ENCODE measurements around the gene RNF220. TPM values are rescaled to one million over a fixed set of nuclear protein-coding genes. Genes with fewer than 3 reads are reported as not detected.
A peak's percentile ranks its signal among the peaks of the same experiment; 100 is the strongest.

The RNF220 gene
- total and polyA plus RNA-seq, 10 donors = 59.0 to 126 (median 71.7) TPM

DNA sequence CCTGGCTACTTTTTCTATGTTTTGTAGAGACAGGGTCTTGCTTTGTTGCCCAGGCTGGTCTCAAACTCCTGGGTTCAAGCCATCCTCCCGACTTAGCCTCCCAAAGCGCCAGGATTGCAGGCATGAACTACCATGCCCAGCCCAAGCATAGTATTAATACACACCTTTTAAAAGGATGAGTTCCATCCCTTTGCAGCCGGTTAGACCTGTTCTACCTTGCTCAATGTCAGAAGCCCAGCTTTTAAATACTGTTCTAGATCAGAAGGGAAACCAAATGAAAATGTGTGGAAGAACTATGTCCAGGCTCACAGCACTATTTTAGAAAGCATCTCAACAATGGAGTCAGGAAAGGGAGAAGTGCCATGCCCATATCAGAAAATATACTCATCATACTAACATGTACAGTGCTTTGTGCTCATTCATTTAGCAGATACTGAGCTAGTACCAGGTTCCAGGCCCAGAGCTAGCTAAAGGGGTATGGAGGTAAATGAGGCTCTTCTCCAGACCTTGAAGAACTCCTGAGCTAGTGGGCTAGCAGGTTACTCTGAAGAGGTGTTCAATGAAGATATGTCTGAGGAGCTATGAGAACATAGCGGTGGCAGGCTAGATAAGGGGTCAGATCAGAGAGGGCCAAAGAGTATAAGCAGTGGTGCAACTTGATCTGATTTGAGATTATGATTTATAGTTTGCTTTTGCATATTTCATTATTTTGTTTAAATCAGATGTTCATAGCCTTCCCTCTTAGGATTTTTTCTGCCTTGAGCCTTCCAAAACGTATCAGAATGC is 78.2 kb downstream of the RNF220 start:
- Histone ChIP-seq H3K9me3 (no peaks in the 10 kb centered on the region), H3K4me3 (no peak overlapping the region), H3K4me1 (peaks cover 0 to 28% (median 6%) of the 10 kb centered on the region in 6 donors), H3K27ac (no peak overlapping the region), H3K36me3 (no peaks in the 10 kb centered on the region), H3K27me3 (replicated peaks in 1 of 7) (peaks cover 0 to 45% (median 7%) of the 10 kb centered on the region in 7 donors)
- 85 to 93% (median 90%) methylated on average over 5 of the region's 5 CpGs for WGBS, 5 donors
- intact Hi-C loops (cut with DNase I; ENCODE audit: low total_unique reads) = no loop called here
- DNase-seq = no peak
- TF ChIP-seq POLR2A (IDR thresholded peaks at IDR 0.05) (no peak), POLR2AphosphoS5 (IDR thresholded peaks at IDR 0.05) (no peak)
- TF ChIP-seq, protein P1, sequence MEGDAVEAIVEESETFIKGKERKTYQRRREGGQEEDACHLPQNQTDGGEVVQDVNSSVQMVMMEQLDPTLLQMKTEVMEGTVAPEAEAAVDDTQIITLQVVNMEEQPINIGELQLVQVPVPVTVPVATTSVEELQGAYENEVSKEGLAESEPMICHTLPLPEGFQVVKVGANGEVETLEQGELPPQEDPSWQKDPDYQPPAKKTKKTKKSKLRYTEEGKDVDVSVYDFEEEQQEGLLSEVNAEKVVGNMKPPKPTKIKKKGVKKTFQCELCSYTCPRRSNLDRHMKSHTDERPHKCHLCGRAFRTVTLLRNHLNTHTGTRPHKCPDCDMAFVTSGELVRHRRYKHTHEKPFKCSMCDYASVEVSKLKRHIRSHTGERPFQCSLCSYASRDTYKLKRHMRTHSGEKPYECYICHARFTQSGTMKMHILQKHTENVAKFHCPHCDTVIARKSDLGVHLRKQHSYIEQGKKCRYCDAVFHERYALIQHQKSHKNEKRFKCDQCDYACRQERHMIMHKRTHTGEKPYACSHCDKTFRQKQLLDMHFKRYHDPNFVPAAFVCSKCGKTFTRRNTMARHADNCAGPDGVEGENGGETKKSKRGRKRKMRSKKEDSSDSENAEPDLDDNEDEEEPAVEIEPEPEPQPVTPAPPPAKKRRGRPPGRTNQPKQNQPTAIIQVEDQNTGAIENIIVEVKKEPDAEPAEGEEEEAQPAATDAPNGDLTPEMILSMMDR (IDR thresholded peaks at IDR 0.05 in 8 of 11, conservative IDR thresholded peaks at IDR 0.05 in 3 of 11) = no peak

DNA sequence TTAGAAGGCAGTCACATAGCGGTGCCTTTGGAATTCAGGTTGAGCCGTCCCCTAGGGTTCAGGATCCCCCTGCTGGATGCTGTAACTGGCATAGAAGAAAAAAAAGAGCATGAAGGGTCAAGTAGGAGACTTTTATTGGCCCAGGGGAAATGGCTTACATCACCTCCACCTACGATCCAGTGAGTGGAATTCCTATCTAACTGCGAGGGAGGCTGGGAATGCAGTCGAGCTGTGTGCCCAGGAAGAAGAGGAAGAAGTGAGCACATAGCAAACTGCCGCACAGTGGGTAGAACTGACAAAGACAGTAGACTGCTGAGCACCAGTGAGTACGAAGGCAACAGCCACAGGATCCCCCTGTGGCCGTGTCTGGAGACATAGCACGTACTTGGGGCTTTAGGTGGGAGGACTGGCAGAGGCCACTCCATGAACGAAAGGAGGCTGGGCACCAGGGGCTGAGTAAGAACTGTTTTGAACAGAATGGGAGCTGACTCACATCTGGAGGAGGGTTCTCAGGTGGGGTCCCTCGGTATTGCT is 79.2 kb downstream of the RNF220 start:
- WGBS, 5 donors = 48 to 70% (median 51%) methylated on average over 10 to 11 of the region's 11 CpGs

DNA sequence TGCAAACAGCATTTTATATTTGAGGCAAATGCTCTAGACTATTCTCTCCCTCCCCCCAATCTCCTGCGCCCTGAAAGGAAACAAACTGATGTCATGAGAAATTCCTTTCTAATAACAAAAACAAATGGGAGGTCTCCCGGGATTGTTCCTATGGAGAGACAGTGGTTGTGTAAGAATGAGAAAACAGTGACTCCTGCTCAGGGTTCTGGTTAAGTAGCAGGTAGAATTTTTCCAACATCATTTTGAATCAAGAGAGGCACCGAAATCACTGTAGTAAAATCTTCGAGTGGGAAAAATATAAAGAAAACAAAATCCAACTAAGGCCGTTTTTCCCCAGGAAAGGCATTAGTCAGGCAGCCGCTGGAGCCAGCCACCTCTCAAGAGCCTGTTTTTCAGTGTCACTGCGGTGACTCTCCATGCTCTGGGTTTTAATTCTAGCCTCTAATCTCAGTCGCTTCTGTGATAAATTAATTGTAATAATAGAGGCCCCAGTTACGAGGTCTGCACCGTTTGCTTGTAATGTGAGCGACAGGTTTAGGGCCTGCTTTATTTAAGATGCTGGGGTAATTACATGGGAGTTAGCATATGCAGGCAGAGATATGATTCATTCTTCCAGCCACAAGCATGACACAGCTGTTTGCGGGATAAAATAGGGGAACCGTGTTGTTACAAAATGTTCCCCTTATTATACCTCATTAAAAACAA is 80.3 kb downstream of the RNF220 start:
- Histone ChIP-seq H3K36me3 (no peaks in the 10 kb centered on the region), H3K27me3 (replicated peaks in 1 of 7) (peaks cover 0 to 57% (median 7%) of the 10 kb centered on the region in 7 donors), H3K27ac (peak overlapping the region in 6 of 8 donors; percentile 30 to 86 (median 65)), H3K4me3 (peak overlapping the region in 1 of 8 donors; percentile 19), H3K9me3 (no peaks in the 10 kb centered on the region), H3K4me1 (peaks cover 0 to 28% (median 6%) of the 10 kb centered on the region in 6 donors)
- 29 to 35% (median 34%) methylated on average over 13 of the region's 13 CpGs for WGBS, 5 donors
- TF ChIP-seq POLR2A (IDR thresholded peaks at IDR 0.05) (no peak), POLR2AphosphoS5 (IDR thresholded peaks at IDR 0.05) (no peak)
- TF ChIP-seq, protein P1 (IDR thresholded peaks at IDR 0.05 in 8 of 11, conservative IDR thresholded peaks at IDR 0.05 in 3 of 11) = no peak
- DNase-seq = no peak
- intact Hi-C loops (cut with DNase I; ENCODE audit: low total_unique reads) = no loop called here

More for the DNA sequence above, 79.2 kb downstream of the RNF220 start:
- DNase-seq = no peak
- intact Hi-C loops (cut with DNase I; ENCODE audit: low total_unique reads) = no loop called here
- Histone ChIP-seq H3K4me1 (peaks cover 0 to 28% (median 6%) of the 10 kb centered on the region in 6 donors), H3K36me3 (no peaks in the 10 kb centered on the region), H3K4me3 (no peak overlapping the region), H3K27me3 (replicated peaks in 1 of 7) (peaks cover 0 to 55% (median 7%) of the 10 kb centered on the region in 7 donors), H3K9me3 (no peaks in the 10 kb centered on the region), H3K27ac (peak overlapping the region in 2 of 8 donors; percentile 79 to 86)
- TF ChIP-seq, protein P1 (IDR thresholded peaks at IDR 0.05 in 8 of 11, conservative IDR thresholded peaks at IDR 0.05 in 3 of 11) = no peak
- TF ChIP-seq POLR2AphosphoS5 (IDR thresholded peaks at IDR 0.05) (no peak), POLR2A (IDR thresholded peaks at IDR 0.05) (no peak)

Measured in spleen (tissue), 11 donors.